ENCODE data around the gene LAMB2.

DNA sequence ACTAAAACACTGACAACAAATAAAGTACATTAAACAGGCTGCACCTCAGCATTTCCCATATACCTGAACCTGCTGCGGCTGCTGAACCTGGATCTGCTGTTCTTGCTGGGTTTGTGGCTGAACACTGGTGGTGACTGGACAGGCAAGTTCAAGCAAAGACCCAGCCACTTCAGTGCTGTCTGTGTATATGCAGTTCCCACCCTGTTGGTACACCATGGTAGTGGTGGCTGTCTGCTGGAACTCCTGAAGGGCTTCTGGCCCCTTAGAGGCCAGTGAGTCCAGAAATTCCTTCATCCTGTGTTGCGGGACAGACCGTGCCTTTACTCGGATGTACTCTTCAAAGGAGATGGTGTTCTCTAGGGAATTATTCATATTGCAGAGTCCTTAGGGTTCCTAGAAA is 56.2 kb downstream of the LAMB2 start:
- TF ChIP-seq NR2C1 (IDR thresholded peaks at IDR 0.05) (no peak), RELA (IDR thresholded peaks at IDR 0.05; ENCODE audit: borderline replicate concordance, partially characterized antibody) (no peak), LARP7 (IDR thresholded peaks at IDR 0.05) (no peak)
- TF ChIP-seq, protein P1, sequence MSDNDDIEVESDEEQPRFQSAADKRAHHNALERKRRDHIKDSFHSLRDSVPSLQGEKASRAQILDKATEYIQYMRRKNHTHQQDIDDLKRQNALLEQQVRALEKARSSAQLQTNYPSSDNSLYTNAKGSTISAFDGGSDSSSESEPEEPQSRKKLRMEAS (IDR thresholded peaks at IDR 0.05; ENCODE audit: low read depth, low read length), result no peak
